Measurements from ENCODE around the gene LDB2.

- no peak for TF ChIP-seq CTCF (conservative IDR thresholded peaks at IDR 0.05)
- no peak for TF ChIP-seq EZH2 (IDR thresholded peaks at IDR 0.05; ENCODE audit: low read depth)
These were observed 80.4 kb downstream of the LDB2 start for GRCh38 chr4:16818005-16818404.
